ENCODE results near the gene SLC13A4. TPM values are rescaled to one million over a fixed set of nuclear protein-coding genes. Genes with fewer than 3 reads are reported as not detected.

The SLC13A4 gene
- total and polyA plus RNA-seq, 2 experiments from 2014 or later: 0.13 to 0.93 TPM

- H3K9me3 ChIP-seq (ENCODE audit: low read depth): no peaks in the 10 kb centered on the region
- H3K9me2 ChIP-seq (replicated peaks; ENCODE audit: insufficient read depth): no peaks in the 10 kb centered on the region
- no peaks in the 10 kb centered on the region for H3K27me3 ChIP-seq
- peak within 1 kb of the TSS; percentile 86 for H3K4me2 ChIP-seq
- H4K20me1 ChIP-seq (ENCODE audit: insufficient read depth, poor library complexity, severe bottlenecking): no peaks in the 10 kb centered on the region
- H3K36me3 ChIP-seq (replicated peaks; ENCODE audit: insufficient read depth, low read depth): no peaks in the 10 kb centered on the region
- no peak for TF ChIP-seq EZH2 (IDR thresholded peaks at IDR 0.05; ENCODE audit: borderline replicate concordance)
- no peak for TF ChIP-seq EZH2phosphoT487 (IDR thresholded peaks at IDR 0.05; ENCODE audit: low read depth, severe bottlenecking, unreplicated experiment)
- TF ChIP-seq CTCF (IDR thresholded peaks at IDR 0.05; ENCODE audit: poor library complexity): peak; percentile 69
- under 1% methylated on average over 59 of the region's 60 CpGs for WGBS (ENCODE audit: low lambda C conversion rate, missing lambda C conversion rate)
- H3K4me1 ChIP-seq (ENCODE audit: insufficient read depth): peaks cover 14% of the 10 kb centered on the region
- peaks cover 50% of the 10 kb centered on the region for H3K79me2 ChIP-seq
- peak; percentile 99 for DNase-seq (ENCODE audit: low spot score)
- peak within 1 kb of the TSS; percentile 97 for H2AFZ ChIP-seq
- peak within 1 kb of the TSS; percentile 83 for H3K4me3 ChIP-seq
- peak within 1 kb of the TSS; percentile 97 for H3K27ac ChIP-seq
Observed at GRCh38 chr7:135662373-135663114, 65.4 kb downstream of the SLC13A4 start, which contains the start of gene STMP1. TSS of gene STMP1 (plus strand) at chr7:135662514.

- TF ChIP-seq CTCF (IDR thresholded peaks at IDR 0.05; ENCODE audit: poor library complexity) (no peak), EZH2phosphoT487 (IDR thresholded peaks at IDR 0.05; ENCODE audit: low read depth, severe bottlenecking, unreplicated experiment) (no peak), EZH2 (IDR thresholded peaks at IDR 0.05; ENCODE audit: borderline replicate concordance) (no peak)
- Histone ChIP-seq H3K4me2 (peak overlapping the region; percentile 86), H3K4me1 (ENCODE audit: insufficient read depth) (peaks cover 14% of the 10 kb centered on the region), H4K20me1 (ENCODE audit: insufficient read depth, poor library complexity, severe bottlenecking) (no peaks in the 10 kb centered on the region), H3K9me2 (replicated peaks; ENCODE audit: insufficient read depth) (no peaks in the 10 kb centered on the region), H3K36me3 (replicated peaks; ENCODE audit: insufficient read depth, low read depth) (no peaks in the 10 kb centered on the region), H2AFZ (peak overlapping the region; percentile 97), H3K4me3 (peak overlapping the region; percentile 22), H3K79me2 (peaks cover 45% of the 10 kb centered on the region), H3K27ac (peak overlapping the region; percentile 97), H3K9me3 (ENCODE audit: low read depth) (no peaks in the 10 kb centered on the region), H3K27me3 (no peaks in the 10 kb centered on the region)
- no peak for DNase-seq (ENCODE audit: low spot score)
- 12% methylated on average over 17 of the region's 17 CpGs for WGBS (ENCODE audit: low lambda C conversion rate, missing lambda C conversion rate)
Observed at GRCh38 chr7:135662123-135662372, 65.9 kb downstream of the SLC13A4 start.

- H4K20me1 ChIP-seq (ENCODE audit: insufficient read depth, poor library complexity, severe bottlenecking): no peaks in the 10 kb centered on the region
- no peaks in the 10 kb centered on the region for H3K36me3 ChIP-seq (replicated peaks; ENCODE audit: insufficient read depth, low read depth)
- DNase-seq (ENCODE audit: low spot score): peak; percentile 38
- peak overlapping the region; percentile 97 for H2AFZ ChIP-seq
- 71% methylated on average over 14 of the region's 14 CpGs for WGBS (ENCODE audit: low lambda C conversion rate, missing lambda C conversion rate)
- no peaks in the 10 kb centered on the region for H3K9me3 ChIP-seq (ENCODE audit: low read depth)
- peaks cover 40% of the 10 kb centered on the region for H3K79me2 ChIP-seq
- peak overlapping the region; percentile 97 for H3K27ac ChIP-seq
- peak overlapping the region; percentile 22 for H3K4me3 ChIP-seq
- peaks cover 14% of the 10 kb centered on the region for H3K4me1 ChIP-seq (ENCODE audit: insufficient read depth)
- H3K9me2 ChIP-seq (replicated peaks; ENCODE audit: insufficient read depth): no peaks in the 10 kb centered on the region
- peak overlapping the region; percentile 86 for H3K4me2 ChIP-seq
- no peaks in the 10 kb centered on the region for H3K27me3 ChIP-seq
- no peak for TF ChIP-seq EZH2 (IDR thresholded peaks at IDR 0.05; ENCODE audit: borderline replicate concordance)
- no peak for TF ChIP-seq EZH2phosphoT487 (IDR thresholded peaks at IDR 0.05; ENCODE audit: low read depth, severe bottlenecking, unreplicated experiment)
- TF ChIP-seq CTCF (IDR thresholded peaks at IDR 0.05; ENCODE audit: poor library complexity): no peak
Observed at GRCh38 chr7:135661311-135662122, 66.5 kb downstream of the SLC13A4 start.
